Common myeloid progenitor, CD34-positive (primary cell): ENCODE results near the gene TMEM132D.

ENCODE experiments used
- CTCF ChIA-PET: fragments of 350-600 bp; sonication (Branson Sonifier 250); formaldehyde crosslinking; loops from one replicate; lab custom pipeline; 2021; ENCODE audit warnings: antibody characterized with exemption; lab: Charles Lee
- POLR2A ChIA-PET: fragments of 350-600 bp; sonication (Branson Sonifier 250); formaldehyde crosslinking; loops from one replicate; lab custom pipeline; 2021; ENCODE audit warnings: antibody characterized with exemption; lab: Charles Lee
- DNase-seq, 3 donors: peaks; one replicate each; pipeline versions ENCODE4 v3.0.0 to v3.0.0-alpha.2; 2013
- H3K27ac ChIP-seq, 2 experiments: 1 replicate in 1 of 2; 2 replicates in 1 of 2; pipeline ENCODE4 v1.7.0; 2013; ENCODE audit warnings: inconsistent platforms in 2 of 2, low read length in 2 of 2, mild to moderate bottlenecking in 2 of 2, low read depth in 1 of 2, moderate library complexity in 1 of 2; ENCODE audit not compliant: severe bottlenecking in 2 of 2, insufficient read depth in 1 of 2, poor library complexity in 1 of 2
- H3K27me3 ChIP-seq, 5 experiments: replicated peaks in 2 of 5; 1 replicate in 3 of 5; 2 replicates in 2 of 5; pipeline versions ENCODE4 v1.6.1 to v1.7.0; 2013; ENCODE audit warnings: low read length in 4 of 5, mild to moderate bottlenecking in 2 of 5, moderate library complexity in 2 of 5, inconsistent platforms in 1 of 5; ENCODE audit not compliant: insufficient read depth in 5 of 5, control insufficient read depth in 4 of 5
- H3K36me3 ChIP-seq, 4 experiments: 1 replicate in 2 of 4; 2 replicates in 2 of 4; pipeline versions ENCODE4 v1.6.1 to v1.7.0; 2013; ENCODE audit warnings: low read length in 3 of 4, control low read depth in 1 of 4, mild to moderate bottlenecking in 1 of 4; ENCODE audit not compliant: control insufficient read depth in 4 of 4, insufficient read depth in 4 of 4
- H3K4me1 ChIP-seq, 4 experiments: 1 replicate in 3 of 4; 2 replicates in 1 of 4; pipeline versions ENCODE4 v1.6.1 to v1.7.1; 2013; ENCODE audit warnings: low read length in 3 of 4, mild to moderate bottlenecking in 3 of 4, control low read depth in 1 of 4, inconsistent platforms in 1 of 4, moderate library complexity in 1 of 4; ENCODE audit not compliant: control insufficient read depth in 4 of 4, insufficient read depth in 4 of 4; ENCODE audit errors: control extremely low read depth in 1 of 4
- H3K4me3 ChIP-seq, 7 experiments: 1 replicate in 4 of 7; 2 replicates in 3 of 7; pipeline versions ENCODE4 v1.5.1 to v1.7.0; 2013; ENCODE audit warnings: mild to moderate bottlenecking in 7 of 7, low read length in 6 of 7, moderate library complexity in 6 of 7, inconsistent platforms in 2 of 7, low read depth in 2 of 7, control low read depth in 1 of 7; ENCODE audit not compliant: insufficient read depth in 4 of 7, control insufficient read depth in 1 of 7; ENCODE audit errors: extremely low read depth in 1 of 7
- H3K9me3 ChIP-seq, 5 experiments: 1 replicate in 4 of 5; 2 replicates in 1 of 5; pipeline versions ENCODE4 v1.6.1 to v1.7.1; 2013; ENCODE audit warnings: low read length in 4 of 5, mild to moderate bottlenecking in 2 of 5, inconsistent platforms in 1 of 5, low read depth in 1 of 5, moderate library complexity in 1 of 5; ENCODE audit not compliant: control insufficient read depth in 4 of 5, insufficient read depth in 2 of 5; ENCODE audit errors: control extremely low read depth in 1 of 5
- WGBS: methylation state at CpG from one replicate; pipeline ENCODE4 v1.1.5; 2013; ENCODE audit not compliant: insufficient coverage; 5-methylcytosine and 5-hydroxymethylcytosine counted together

TMEM132D gene

DNA sequence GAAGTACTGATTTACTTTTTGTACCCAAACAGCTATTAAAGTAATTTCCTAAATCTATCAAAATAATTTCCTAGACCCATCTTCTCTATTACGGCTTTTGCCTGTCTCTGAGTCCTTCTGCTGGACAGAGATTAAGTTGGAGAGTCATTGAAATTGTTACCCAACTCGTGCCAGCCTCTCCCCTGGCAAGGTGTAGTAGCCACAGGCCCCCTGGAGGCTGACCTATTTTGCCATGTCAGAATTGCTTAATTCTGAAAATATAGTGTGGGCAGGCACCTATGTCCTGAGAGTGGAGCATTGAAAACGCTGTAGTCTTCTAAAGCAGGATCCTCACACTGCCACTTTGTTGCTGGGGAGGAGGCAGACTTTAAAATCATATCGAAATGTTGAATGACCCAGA lies 742.3 kb downstream of the TMEM132D start:
- Histone ChIP-seq H3K27ac (no peak overlapping the region), H3K4me3 (no peak overlapping the region), H3K9me3 (peaks cover 0 to 6% (median 0%) of the 10 kb centered on the region in 5 experiments), H3K4me1 (no peaks in the 10 kb centered on the region), H3K36me3 (no peaks in the 10 kb centered on the region), H3K27me3 (no peaks in the 10 kb centered on the region)
- DNase-seq, result no peak
- ChIA-PET POLR2A (no interaction called here), CTCF (no interaction called here)
- 75% methylated on average over 3 of the region's 4 CpGs for WGBS

DNA sequence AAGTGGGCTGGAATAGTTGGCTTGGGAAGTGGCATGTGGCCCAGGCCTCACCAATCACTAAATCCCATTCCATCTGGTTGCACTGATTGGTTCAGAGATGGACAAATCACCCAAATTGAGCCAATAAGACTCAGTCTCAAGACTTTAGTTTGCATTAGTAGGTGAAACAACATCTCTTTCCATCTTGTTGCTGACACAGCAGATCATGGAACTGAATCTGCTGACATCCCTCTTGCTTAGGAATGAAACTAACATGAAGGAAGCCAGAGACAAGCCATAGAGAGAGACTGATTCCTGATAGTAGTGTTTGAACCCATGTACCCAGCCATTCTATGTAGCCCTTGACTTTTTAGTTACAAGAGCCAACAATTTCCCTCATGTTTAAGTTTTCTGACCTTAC lies 743.5 kb downstream of the TMEM132D start:
- ChIA-PET POLR2A (no interaction called here), CTCF (no interaction called here)
- H3K27ac ChIP-seq, result no peak overlapping the region
- H3K9me3 ChIP-seq, result peaks cover 0 to 6% (median 0%) of the 10 kb centered on the region in 5 experiments
- H3K36me3 ChIP-seq, result no peaks in the 10 kb centered on the region
- no peaks in the 10 kb centered on the region for H3K4me1 ChIP-seq
- DNase-seq, result no peak
- no peaks in the 10 kb centered on the region for H3K27me3 ChIP-seq
- H3K4me3 ChIP-seq, result no peak overlapping the region

DNA sequence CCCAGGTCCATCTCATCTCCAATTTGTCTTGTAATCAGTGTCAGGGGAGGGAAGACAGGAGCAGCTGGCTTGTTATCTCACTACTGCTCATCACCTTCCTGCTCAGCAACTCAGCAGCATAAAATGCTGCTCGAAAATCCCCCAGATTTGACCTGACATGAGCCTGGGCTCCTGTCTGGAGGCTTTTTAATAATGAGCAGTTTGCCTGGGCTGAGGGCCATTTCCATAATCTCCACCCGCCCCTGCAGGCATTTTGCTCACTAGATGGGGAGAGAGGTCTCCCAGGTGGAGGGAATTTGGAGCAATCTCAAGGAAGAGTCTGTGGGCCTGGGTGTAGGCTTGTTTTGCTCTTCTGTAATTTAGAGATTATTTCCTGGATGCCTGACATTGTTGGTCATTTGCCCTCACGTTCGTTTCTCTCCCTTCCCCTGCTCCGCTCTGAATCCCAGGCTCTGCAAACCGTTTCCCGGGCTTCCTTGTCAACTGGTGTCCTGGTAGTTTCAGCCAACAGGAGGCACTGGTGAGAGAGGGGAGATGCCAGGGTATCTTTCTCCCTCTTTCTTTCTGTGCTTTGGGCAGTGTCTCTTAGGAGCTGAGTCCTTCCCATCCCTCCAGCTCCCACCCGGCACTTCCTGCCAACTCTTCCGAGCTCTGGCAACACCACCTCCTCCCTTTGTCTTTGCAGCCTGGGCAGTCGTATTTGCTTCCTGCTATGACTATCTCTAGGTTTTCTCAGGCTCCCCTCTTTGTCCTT lies 751.3 kb downstream of the TMEM132D start:
- Histone ChIP-seq H3K4me1 (no peaks in the 10 kb centered on the region), H3K36me3 (no peaks in the 10 kb centered on the region), H3K27ac (no peak overlapping the region), H3K4me3 (no peak overlapping the region), H3K9me3 (no peaks in the 10 kb centered on the region), H3K27me3 (no peaks in the 10 kb centered on the region)
- 35% methylated on average over 9 of the region's 10 CpGs for WGBS
- ChIA-PET POLR2A (no interaction called here), CTCF (no interaction called here)
- no peak for DNase-seq

DNA sequence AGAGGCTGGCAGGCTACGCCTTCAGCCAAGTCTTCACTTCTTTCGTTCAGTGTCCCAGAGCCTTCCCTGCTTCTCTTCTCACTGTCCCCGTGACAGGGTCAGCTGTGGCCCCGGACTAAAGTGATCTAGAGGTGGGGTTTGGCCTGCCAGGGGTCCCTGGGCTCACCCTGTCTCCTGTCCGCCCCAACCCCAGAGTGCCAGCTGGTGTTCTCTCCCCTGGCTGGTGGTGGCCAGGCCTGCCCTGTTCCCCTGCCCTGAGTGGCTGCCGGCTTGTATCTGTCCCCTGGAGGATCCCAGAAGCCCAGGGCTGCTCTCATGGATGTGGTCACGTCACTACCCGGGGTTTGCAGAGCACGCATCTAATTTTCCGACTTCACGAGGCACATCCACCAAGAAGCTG lies 753.1 kb downstream of the TMEM132D start:
- ChIA-PET POLR2A (no interaction called here), CTCF (no interaction called here)
- Histone ChIP-seq H3K27ac (no peak overlapping the region), H3K4me3 (no peak overlapping the region), H3K9me3 (no peaks in the 10 kb centered on the region), H3K36me3 (no peaks in the 10 kb centered on the region), H3K4me1 (no peaks in the 10 kb centered on the region), H3K27me3 (no peaks in the 10 kb centered on the region)
- no peak for DNase-seq
- 72% methylated on average over 11 of the region's 11 CpGs for WGBS

DNA sequence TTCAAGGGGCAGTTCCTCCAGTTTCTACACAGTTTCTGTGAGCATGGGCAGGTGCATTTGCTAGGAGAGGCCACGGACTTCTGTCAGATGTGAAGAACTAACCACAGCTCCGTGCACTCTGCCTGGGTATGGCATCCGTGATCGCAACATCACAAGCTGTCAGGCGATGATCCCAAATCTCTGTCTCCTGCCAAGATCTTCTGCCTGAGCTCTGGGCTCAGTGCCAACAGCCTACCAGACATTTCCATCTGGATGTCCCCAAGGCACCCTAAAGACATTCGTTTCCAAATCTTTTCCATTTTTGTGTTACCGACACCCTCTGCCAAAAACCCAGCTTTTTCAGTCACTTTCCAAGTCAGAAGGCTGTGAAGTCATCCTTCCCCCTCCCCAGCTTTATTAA lies 758.4 kb downstream of the TMEM132D start:
- Histone ChIP-seq H3K9me3 (no peaks in the 10 kb centered on the region), H3K4me3 (no peak overlapping the region), H3K36me3 (no peaks in the 10 kb centered on the region), H3K27ac (no peak overlapping the region), H3K4me1 (no peaks in the 10 kb centered on the region), H3K27me3 (no peaks in the 10 kb centered on the region)
- ChIA-PET CTCF (interaction anchor here (0.6 kb wide), 1 partner anchor 91 kb away, joined by 4 read pairs; no protein-coding TSS in a partner anchor), POLR2A (no interaction called here)
- 90% methylated on average over 7 of the region's 7 CpGs for WGBS
- DNase-seq, result no peak

DNA sequence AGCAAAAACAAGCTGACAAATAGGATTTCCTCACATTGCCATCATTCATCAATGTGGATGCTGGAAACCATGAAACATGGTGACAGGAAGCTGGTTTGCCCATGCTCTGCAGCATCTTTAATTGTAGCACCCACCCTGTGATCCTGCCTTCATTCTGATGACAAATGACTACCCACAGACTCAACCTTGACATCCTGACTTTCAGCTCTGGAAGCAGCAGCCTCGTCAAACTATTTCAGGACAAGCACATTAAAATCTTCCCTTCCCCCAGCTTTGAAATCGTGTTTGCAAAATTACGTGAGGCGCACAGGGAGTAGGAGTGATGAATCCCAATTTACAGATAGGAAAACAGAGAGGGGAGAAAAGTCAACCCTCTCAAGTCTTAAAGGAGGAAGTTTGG lies 765.0 kb downstream of the TMEM132D start:
- Histone ChIP-seq H3K9me3 (peaks cover 0 to 4% (median 0%) of the 10 kb centered on the region in 5 experiments), H3K36me3 (no peaks in the 10 kb centered on the region), H3K27ac (no peak overlapping the region), H3K27me3 (no peaks in the 10 kb centered on the region), H3K4me1 (no peaks in the 10 kb centered on the region), H3K4me3 (no peak overlapping the region)
- DNase-seq, result no peak
- ChIA-PET CTCF (no interaction called here), POLR2A (no interaction called here)
- WGBS, result 93% methylated on average over 3 of the region's 4 CpGs

DNA sequence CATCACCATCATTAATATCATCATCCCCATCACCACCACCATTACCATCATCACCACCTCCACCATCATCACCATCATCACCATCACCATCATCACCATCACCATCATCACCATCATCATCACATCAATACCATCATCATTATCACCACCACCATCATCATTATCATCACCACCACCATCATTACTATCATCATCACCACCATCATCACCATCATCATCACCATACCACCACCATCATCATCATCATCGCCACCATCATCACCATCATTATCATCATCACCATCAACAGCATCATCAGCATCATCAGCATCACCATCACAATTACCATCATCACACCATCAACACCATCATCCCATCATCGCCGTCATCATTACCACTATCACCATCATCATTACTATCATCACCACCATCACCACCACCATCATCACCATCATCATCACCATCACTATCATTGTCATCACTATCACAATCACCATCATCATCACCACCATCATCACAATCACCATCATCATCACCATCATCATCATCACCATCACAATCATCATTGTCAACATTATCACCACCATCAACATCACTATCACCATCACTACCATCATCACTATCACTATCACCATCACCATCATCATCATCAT lies 767.0 kb downstream of the TMEM132D start:
- Histone ChIP-seq H3K9me3 (peaks cover 0 to 4% (median 0%) of the 10 kb centered on the region in 5 experiments), H3K4me3 (no peak overlapping the region), H3K36me3 (no peaks in the 10 kb centered on the region), H3K4me1 (no peaks in the 10 kb centered on the region), H3K27ac (no peak overlapping the region), H3K27me3 (no peaks in the 10 kb centered on the region)
- CTCF ChIA-PET, result no interaction called here
- no peak for DNase-seq
- POLR2A ChIA-PET, result no interaction called here
- WGBS, result 97% methylated on average over 3 of the region's 3 CpGs
